Adrenal gland (tissue), 5 donors: Measurements from ENCODE around the gene MBNL1.

Experiments
- CTCF ChIP-seq, 6 experiments: fragments of 450-650 bp in 4 of 6; fragments of 200-600 bp in 2 of 6; sonication (generic) in 1 of 6; IDR thresholded peaks; 1 replicate in 5 of 6; 2 replicates in 1 of 6; pipeline versions ENCODE4 v1.5.1 to v1.8.0; 2016 to 2021; ENCODE audit warnings: antibody characterized with exemption in 6 of 6, mild to moderate bottlenecking in 2 of 6, moderate library complexity in 1 of 6
- POLR2A ChIP-seq, 2 donors: fragments of 450-650 bp; IDR thresholded peaks; one replicate each; pipeline ENCODE4 v1.6.1; 2017; ENCODE audit warnings: antibody characterized with exemption in 2 of 2, mild to moderate bottlenecking in 2 of 2, moderate library complexity in 1 of 2
- donor health status: DM: no; HTN: no; CAD: no.

GRCh38 chr3:152232679-152233078 is 36.0 kb upstream of the MBNL1 start:
- TF ChIP-seq CTCF (IDR thresholded peaks at IDR 0.05) (no peak), POLR2A (IDR thresholded peaks at IDR 0.05) (no peak)
